Retinal pigment epithelial cell (primary cell): ENCODE data around the gene EHD1.

Source experiments
- DNase-seq: peaks from one replicate; pipeline ENCODE4 v3.0.0-alpha.2; 2010; ENCODE audit warnings: low read depth
- H3K4me3 ChIP-seq: 2 replicates; pipeline ENCODE4 v1.5.1; 2011; ENCODE audit warnings: mild to moderate bottlenecking, low read length, control low read depth, moderate library complexity
- CTCF ChIP-seq: conservative IDR thresholded peaks from 2 replicates; pipeline ENCODE4 v1.5.1; 2011; ENCODE audit warnings: low read depth, low read length, control low read depth, inconsistent platforms

Gene EHD1

GRCh38 chr11:64880240-64881001, 2.0 kb upstream of the EHD1 start:
- no peak overlapping the region for H3K4me3 ChIP-seq

GRCh38 chr11:64879244-64879900, 951 bp upstream of the EHD1 start:
- TF ChIP-seq CTCF, result no peak
- no peak for DNase-seq
- H3K4me3 ChIP-seq, result peak overlapping the region; percentile 75

More at GRCh38 chr11:64880240-64881001, 2.0 kb upstream of the EHD1 start:
- DNase-seq, result no peak
- TF ChIP-seq CTCF, result no peak

GRCh38 chr11:64878223-64878493, 263 bp downstream of the EHD1 start:
- peak overlapping the region; percentile 95 for H3K4me3 ChIP-seq
- no peak for DNase-seq
- no peak for TF ChIP-seq CTCF

- DNase-seq, result no peak
- TF ChIP-seq CTCF, result no peak
- peak overlapping the region; percentile 95 for H3K4me3 ChIP-seq
These were observed 815 bp downstream of the EHD1 start for GRCh38 chr11:64877390-64878222.

- H3K4me3 ChIP-seq, result peak overlapping the region; percentile 95
- no peak for DNase-seq
- TF ChIP-seq CTCF, result no peak
These were observed 1.5 kb downstream of the EHD1 start for GRCh38 chr11:64876835-64877341.

GRCh38 chr11:64876229-64876750, 2.1 kb downstream of the EHD1 start:
- TF ChIP-seq CTCF, result no peak
- no peak for DNase-seq
- H3K4me3 ChIP-seq, result peak overlapping the region; percentile 95
